ENCODE results near the gene PTPN12.

- no peak for TF ChIP-seq POLR2A (IDR thresholded peaks at IDR 0.05; ENCODE audit: low read length)
- no peak for TF ChIP-seq GATA1 (IDR thresholded peaks at IDR 0.05; ENCODE audit: low read depth, low read length)
These were observed 11.1 kb downstream of the PTPN12 start for GRCh38 chr7:77548206-77548605.
